Uterus (tissue), 4 donors: ENCODE data around the gene NRG3. TPM values are rescaled to one million over a fixed set of nuclear protein-coding genes. Genes with fewer than 3 reads are reported as not detected.
"Not testable (repeated sequence)": the region's sequence is repeated elsewhere in the genome, so short reads cannot be mapped to it uniquely, and the experiment has no call there.

ENCODE experiments used
- DNase-seq, 2 donors: peaks; one replicate each; pipeline ENCODE4 v3.0.0-alpha.2; 2019 to 2020
- H3K27ac ChIP-seq, 2 donors: fragments of 200-600 bp; sonication (generic); 1 replicate in 1 of 2; 2 replicates in 1 of 2; pipeline ENCODE4 v1.5.1; 2016 to 2018
- H3K27me3 ChIP-seq, 2 donors: fragments of 200-600 bp; sonication (generic); one replicate each; pipeline ENCODE4 v1.5.1; 2018 to 2019; ENCODE audit warnings: control low read depth in 1 of 2
- H3K36me3 ChIP-seq, 2 donors: fragments of 200-600 bp; sonication (generic); one replicate each; pipeline ENCODE4 v1.5.1; 2019; ENCODE audit warnings: control low read depth in 1 of 2
- H3K4me1 ChIP-seq, 2 donors: fragments of 200-600 bp; sonication (generic); one replicate each; pipeline ENCODE4 v1.5.1; 2018 to 2019; ENCODE audit warnings: control low read depth in 1 of 2
- H3K4me3 ChIP-seq, 2 donors: fragments of 200-600 bp; sonication (generic); 1 replicate in 1 of 2; 2 replicates in 1 of 2; pipeline ENCODE4 v1.5.1; 2018 to 2019; ENCODE audit warnings: mild to moderate bottlenecking in 1 of 2
- H3K9me3 ChIP-seq, 2 donors: fragments of 200-600 bp; sonication (generic); one replicate each; pipeline ENCODE4 v1.5.1; 2019; ENCODE audit warnings: control low read depth in 1 of 2
- POLR2A ChIP-seq, 2 donors: fragments of 450-650 bp; IDR thresholded peaks; one replicate each; pipeline ENCODE4 v1.6.1; 2016; ENCODE audit warnings: antibody characterized with exemption in 2 of 2, mild to moderate bottlenecking in 1 of 2, moderate library complexity in 1 of 2
- intact Hi-C: fragments of 100-400 bp; cut with DNase I; formaldehyde crosslinking; loops from one replicate; pipeline ENCODE4 v1.15.1; 2023; ENCODE audit warnings: low total_unique reads
- total RNA-seq, 4 donors: library from RNA; depleted of rRNA in 3 of 4; stranded (reverse); fragments of >200 nt in 3 of 4; gene quantifications; one replicate each; pipeline versions ENCODE4 v1.1.0 to v1.2.4, GENCODE V29; 2014 to 2023
- TF ChIP-seq, protein P1 (sequence below), 4 experiments: fragments of 200-600 bp in 2 of 4; fragments of 450-650 bp in 2 of 4; sonication (generic) in 2 of 4; IDR thresholded peaks; one replicate each; pipeline ENCODE4 v1.5.1; 2016 to 2019; ENCODE audit warnings: antibody characterized with exemption in 4 of 4, mild to moderate bottlenecking in 2 of 4, moderate library complexity in 1 of 4
- donor health status: DM: yes; HTN: yes; CAD: no.

Gene NRG3
- total RNA-seq, 4 donors from 2014 or later: 0.27 to 1.0 TPM; not detected in 2

DNA sequence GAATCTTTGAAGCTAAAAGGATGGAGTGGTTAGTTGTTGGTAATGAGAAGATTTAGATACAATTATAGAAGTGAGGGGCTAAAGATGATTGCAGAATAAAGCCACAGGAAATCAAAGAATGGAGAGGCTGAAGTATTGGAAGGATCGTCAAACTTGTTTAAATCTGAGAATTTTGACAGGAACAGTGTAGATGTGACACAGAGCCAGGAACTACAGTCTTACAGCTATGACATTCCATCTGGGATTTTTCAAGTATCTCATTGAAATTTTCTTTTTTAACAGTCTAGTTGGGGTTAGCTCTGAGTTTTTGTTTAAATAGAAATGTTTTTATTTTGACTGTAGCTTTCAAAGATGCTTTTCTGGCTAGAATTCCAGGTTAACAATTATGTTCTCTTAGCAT is 181.4 kb downstream of the NRG3 start:
- intact Hi-C loops: no loop called here
- no peak for TF ChIP-seq POLR2A (IDR thresholded peaks at IDR 0.05)
- TF ChIP-seq, protein P1, sequence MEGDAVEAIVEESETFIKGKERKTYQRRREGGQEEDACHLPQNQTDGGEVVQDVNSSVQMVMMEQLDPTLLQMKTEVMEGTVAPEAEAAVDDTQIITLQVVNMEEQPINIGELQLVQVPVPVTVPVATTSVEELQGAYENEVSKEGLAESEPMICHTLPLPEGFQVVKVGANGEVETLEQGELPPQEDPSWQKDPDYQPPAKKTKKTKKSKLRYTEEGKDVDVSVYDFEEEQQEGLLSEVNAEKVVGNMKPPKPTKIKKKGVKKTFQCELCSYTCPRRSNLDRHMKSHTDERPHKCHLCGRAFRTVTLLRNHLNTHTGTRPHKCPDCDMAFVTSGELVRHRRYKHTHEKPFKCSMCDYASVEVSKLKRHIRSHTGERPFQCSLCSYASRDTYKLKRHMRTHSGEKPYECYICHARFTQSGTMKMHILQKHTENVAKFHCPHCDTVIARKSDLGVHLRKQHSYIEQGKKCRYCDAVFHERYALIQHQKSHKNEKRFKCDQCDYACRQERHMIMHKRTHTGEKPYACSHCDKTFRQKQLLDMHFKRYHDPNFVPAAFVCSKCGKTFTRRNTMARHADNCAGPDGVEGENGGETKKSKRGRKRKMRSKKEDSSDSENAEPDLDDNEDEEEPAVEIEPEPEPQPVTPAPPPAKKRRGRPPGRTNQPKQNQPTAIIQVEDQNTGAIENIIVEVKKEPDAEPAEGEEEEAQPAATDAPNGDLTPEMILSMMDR (IDR thresholded peaks at IDR 0.05): no peak
- Histone ChIP-seq H3K4me3 (no peak overlapping the region), H3K9me3 (no peaks in the 10 kb centered on the region), H3K36me3 (no peaks in the 10 kb centered on the region), H3K4me1 (no peaks in the 10 kb centered on the region), H3K27me3 (peaks cover 0 to 3% of the 10 kb centered on the region in 2 donors), H3K27ac (no peak overlapping the region)
- no peak for DNase-seq

- H3K27ac ChIP-seq, H3K27me3 ChIP-seq, DNase-seq, H3K9me3 ChIP-seq, intact Hi-C loops, H3K4me3 ChIP-seq, H3K4me1 ChIP-seq, H3K36me3 ChIP-seq: not testable (repeated sequence)
Measured at GRCh38 chr10:82067192-82067591, 192.2 kb downstream of the NRG3 start.

DNA sequence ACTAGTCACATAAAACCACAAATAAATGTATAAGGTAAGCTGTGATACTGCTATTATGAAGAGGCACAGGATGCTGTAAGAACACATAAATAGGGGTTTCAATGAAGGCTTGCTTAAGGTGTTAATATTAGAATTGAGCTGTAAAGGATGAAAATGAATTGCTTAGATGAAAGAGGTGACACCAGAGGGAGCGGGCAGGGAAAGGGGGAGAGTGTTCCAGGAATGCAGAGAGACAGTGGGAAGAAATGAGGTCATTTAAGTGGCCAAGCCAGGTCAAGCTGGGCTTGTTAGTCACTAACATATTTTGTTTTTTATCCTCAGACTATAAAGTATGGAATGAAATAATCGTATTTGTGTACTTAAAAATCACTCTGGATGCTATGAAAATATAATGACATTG is 193.5 kb downstream of the NRG3 start:
- H3K27ac ChIP-seq: no peak overlapping the region

DNA sequence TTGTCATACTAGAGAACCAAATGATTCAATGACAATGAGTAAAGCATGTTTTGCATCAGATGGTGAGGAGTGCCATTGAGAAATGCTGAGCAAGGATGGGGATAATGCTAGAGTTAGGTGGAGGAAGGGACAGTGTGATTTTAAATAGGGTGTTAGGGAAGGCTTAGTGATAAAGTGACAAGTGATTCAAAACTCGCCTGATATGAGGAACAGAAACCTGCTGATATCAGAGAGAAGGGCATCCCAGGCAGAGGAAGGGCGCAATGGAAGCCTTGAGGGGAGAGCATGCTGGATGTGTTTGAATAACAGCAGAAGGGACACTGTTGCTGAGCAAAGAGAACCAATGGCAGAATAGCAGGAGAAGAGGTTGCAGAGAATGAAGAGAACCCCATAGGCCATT is 196.2 kb downstream of the NRG3 start:
- no peak for DNase-seq
- Histone ChIP-seq H3K4me1 (no peaks in the 10 kb centered on the region), H3K27ac (no peak overlapping the region), H3K9me3 (no peaks in the 10 kb centered on the region), H3K27me3 (no peaks in the 10 kb centered on the region), H3K4me3 (no peak overlapping the region), H3K36me3 (no peaks in the 10 kb centered on the region)
- intact Hi-C loops: no loop called here
- TF ChIP-seq, protein P1 (IDR thresholded peaks at IDR 0.05): no peak
- TF ChIP-seq POLR2A (IDR thresholded peaks at IDR 0.05): no peak

More for the DNA sequence above, 193.5 kb downstream of the NRG3 start:
- Histone ChIP-seq H3K4me1 (no peaks in the 10 kb centered on the region), H3K4me3 (no peak overlapping the region), H3K36me3 (no peaks in the 10 kb centered on the region), H3K27me3 (no peaks in the 10 kb centered on the region), H3K9me3 (peaks cover 0 to 4% of the 10 kb centered on the region in 2 donors)
- no peak for DNase-seq
- no peak for TF ChIP-seq POLR2A (IDR thresholded peaks at IDR 0.05)
- TF ChIP-seq, protein P1 (IDR thresholded peaks at IDR 0.05): no peak
- intact Hi-C loops: no loop called here

GRCh38 chr10:82072124-82072523 is 197.1 kb downstream of the NRG3 start:
- no peaks in the 10 kb centered on the region for H3K36me3 ChIP-seq
- H3K27ac ChIP-seq: no peak overlapping the region
- TF ChIP-seq, protein P1 (IDR thresholded peaks at IDR 0.05): no peak
- no peak for DNase-seq
- no peaks in the 10 kb centered on the region for H3K4me1 ChIP-seq
- intact Hi-C loops: no loop called here
- no peak overlapping the region for H3K4me3 ChIP-seq
- no peaks in the 10 kb centered on the region for H3K27me3 ChIP-seq
- no peaks in the 10 kb centered on the region for H3K9me3 ChIP-seq

DNA sequence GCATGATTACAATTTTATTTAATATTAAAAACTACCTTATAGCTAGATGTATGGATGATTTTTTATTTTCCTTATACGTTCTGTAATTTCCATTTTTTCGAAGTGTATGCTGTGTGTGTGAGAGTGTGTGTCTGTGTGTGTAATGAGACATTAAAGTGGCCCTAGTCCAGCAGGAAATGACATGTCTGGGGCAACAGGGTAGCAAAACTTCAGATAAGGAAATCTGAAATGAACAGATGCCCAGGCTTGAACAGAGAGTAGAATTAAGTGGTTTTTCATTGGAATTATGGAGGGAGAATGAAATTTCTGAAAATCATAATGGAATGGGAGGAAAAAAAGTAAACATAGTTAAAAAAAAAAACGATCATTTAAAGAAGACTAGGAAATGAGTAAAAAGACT is 200.6 kb downstream of the NRG3 start:
- no peak overlapping the region for H3K27ac ChIP-seq
- TF ChIP-seq POLR2A (IDR thresholded peaks at IDR 0.05): no peak
- TF ChIP-seq, protein P1 (IDR thresholded peaks at IDR 0.05): no peak
- H3K27me3 ChIP-seq: no peaks in the 10 kb centered on the region
- no peaks in the 10 kb centered on the region for H3K9me3 ChIP-seq
- H3K4me1 ChIP-seq: no peaks in the 10 kb centered on the region
- H3K4me3 ChIP-seq: no peak overlapping the region
- no peak for DNase-seq
- intact Hi-C loops: no loop called here
- no peaks in the 10 kb centered on the region for H3K36me3 ChIP-seq
